ENCODE measurements around the gene KAT6B.

Gene KAT6B

DNA sequence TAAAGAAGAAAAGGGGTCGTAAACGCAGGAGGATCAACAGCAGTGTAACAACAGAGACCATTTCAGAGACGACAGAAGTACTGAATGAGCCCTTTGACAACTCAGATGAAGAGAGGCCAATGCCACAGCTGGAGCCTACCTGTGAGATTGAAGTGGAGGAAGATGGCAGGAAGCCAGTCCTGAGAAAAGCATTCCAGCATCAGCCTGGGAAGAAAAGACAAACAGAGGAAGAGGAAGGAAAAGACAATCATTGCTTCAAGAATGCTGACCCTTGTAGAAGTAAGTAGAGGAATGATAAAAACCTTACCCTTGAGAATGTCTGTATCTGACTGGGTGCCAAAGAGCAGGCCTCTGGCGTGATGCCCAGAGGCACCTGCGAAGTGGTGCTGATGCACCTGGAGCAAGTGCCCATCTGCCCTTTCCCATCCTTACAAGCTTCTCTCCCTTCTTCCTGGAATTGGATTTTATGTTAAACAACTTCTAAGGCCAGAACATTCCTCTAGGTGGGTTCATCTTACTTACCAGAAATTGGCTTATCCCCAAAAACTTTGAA is 198.6 kb downstream of the KAT6B start:
- TF ChIP-seq, protein P1, sequence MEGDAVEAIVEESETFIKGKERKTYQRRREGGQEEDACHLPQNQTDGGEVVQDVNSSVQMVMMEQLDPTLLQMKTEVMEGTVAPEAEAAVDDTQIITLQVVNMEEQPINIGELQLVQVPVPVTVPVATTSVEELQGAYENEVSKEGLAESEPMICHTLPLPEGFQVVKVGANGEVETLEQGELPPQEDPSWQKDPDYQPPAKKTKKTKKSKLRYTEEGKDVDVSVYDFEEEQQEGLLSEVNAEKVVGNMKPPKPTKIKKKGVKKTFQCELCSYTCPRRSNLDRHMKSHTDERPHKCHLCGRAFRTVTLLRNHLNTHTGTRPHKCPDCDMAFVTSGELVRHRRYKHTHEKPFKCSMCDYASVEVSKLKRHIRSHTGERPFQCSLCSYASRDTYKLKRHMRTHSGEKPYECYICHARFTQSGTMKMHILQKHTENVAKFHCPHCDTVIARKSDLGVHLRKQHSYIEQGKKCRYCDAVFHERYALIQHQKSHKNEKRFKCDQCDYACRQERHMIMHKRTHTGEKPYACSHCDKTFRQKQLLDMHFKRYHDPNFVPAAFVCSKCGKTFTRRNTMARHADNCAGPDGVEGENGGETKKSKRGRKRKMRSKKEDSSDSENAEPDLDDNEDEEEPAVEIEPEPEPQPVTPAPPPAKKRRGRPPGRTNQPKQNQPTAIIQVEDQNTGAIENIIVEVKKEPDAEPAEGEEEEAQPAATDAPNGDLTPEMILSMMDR (IDR thresholded peaks at IDR 0.05; ENCODE audit: borderline replicate concordance, insufficient read depth, low read depth, low read length), result no peak
- no peak overlapping the region for H3K4me3 ChIP-seq (ENCODE audit: low read depth, low read length)

DNA sequence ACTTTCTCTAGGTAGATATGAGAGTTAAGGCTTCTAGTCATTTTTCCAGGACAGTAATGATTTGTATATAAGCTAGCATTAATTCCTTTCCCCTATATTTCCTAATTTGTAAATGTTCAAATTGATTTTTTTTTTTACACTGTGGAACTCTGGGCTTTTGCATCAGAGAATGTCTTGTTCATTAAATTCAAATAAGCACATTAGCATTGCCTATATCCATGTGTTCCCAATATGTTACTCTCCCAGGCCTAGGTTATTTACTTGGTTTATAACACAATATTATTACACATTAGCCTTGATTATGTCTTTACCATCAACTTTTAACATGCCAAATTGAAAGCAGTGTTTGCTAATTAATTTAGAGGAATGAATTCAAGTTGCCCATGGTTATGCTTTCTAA is 201.6 kb downstream of the KAT6B start:
- TF ChIP-seq, protein P1 (IDR thresholded peaks at IDR 0.05; ENCODE audit: borderline replicate concordance, insufficient read depth, low read depth, low read length), result no peak

DNA sequence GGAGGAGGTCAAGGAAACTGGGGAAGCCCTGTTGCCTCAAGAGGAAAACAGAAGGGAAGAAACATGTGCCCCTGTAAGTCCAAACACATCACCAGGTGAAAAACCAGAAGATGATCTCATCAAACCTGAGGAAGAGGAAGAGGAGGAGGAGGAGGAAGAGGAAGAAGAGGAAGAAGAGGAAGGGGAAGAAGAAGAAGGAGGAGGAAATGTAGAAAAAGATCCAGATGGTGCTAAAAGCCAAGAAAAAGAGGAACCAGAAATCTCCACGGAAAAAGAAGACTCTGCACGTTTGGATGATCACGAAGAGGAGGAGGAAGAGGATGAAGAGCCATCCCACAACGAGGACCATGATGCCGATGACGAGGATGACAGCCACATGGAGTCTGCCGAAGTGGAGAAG is 202.3 kb downstream of the KAT6B start:
- TF ChIP-seq, protein P1 (IDR thresholded peaks at IDR 0.05; ENCODE audit: borderline replicate concordance, insufficient read depth, low read depth, low read length), result no peak
- no peak overlapping the region for H3K4me3 ChIP-seq (ENCODE audit: low read depth, low read length)

More for the DNA sequence above, 201.6 kb downstream of the KAT6B start:
- H3K4me3 ChIP-seq (ENCODE audit: low read depth, low read length), result no peak overlapping the region

DNA sequence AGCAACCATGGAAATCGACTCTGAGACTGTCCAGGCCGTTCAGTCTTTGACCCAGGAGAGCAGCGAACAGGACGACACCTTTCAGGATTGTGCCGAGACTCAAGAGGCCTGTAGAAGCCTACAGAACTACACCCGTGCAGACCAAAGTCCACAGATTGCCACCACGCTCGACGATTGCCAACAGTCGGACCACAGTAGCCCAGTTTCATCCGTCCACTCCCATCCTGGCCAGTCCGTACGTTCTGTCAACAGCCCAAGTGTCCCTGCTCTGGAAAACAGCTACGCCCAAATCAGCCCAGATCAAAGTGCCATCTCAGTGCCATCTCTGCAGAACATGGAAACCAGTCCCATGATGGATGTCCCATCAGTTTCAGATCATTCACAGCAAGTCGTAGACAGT is 203.0 kb downstream of the KAT6B start:
- TF ChIP-seq, protein P1 (IDR thresholded peaks at IDR 0.05; ENCODE audit: borderline replicate concordance, insufficient read depth, low read depth, low read length), result no peak
- H3K4me3 ChIP-seq (ENCODE audit: low read depth, low read length), result no peak overlapping the region

DNA sequence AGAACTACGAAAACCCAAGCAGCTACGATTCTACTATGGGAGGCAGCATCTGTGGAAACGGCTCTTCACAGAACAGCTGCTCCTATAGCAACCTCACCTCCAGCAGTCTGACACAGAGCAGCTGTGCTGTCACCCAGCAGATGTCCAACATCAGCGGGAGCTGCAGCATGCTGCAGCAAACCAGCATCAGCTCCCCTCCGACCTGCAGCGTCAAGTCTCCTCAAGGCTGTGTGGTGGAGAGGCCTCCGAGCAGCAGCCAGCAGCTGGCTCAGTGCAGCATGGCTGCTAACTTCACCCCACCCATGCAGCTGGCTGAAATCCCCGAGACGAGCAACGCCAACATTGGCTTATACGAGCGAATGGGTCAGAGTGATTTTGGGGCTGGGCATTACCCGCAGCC is 203.5 kb downstream of the KAT6B start:
- TF ChIP-seq, protein P1 (IDR thresholded peaks at IDR 0.05; ENCODE audit: borderline replicate concordance, insufficient read depth, low read depth, low read length), result no peak
- H3K4me3 ChIP-seq (ENCODE audit: low read depth, low read length), result no peak overlapping the region

DNA sequence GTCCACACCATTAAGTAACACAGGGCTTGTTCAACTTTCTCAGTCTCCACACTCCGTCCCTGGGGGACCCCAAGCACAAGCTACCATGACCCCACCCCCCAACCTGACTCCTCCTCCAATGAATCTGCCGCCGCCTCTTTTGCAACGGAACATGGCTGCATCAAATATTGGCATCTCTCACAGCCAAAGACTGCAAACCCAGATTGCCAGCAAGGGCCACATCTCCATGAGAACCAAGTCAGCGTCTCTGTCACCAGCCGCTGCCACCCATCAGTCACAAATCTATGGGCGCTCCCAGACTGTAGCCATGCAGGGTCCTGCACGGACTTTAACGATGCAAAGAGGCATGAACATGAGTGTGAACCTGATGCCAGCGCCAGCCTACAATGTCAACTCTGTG is 204.0 kb downstream of the KAT6B start:
- TF ChIP-seq, protein P1 (IDR thresholded peaks at IDR 0.05; ENCODE audit: borderline replicate concordance, insufficient read depth, low read depth, low read length), result no peak
- H3K4me3 ChIP-seq (ENCODE audit: low read depth, low read length), result no peak overlapping the region

DNA sequence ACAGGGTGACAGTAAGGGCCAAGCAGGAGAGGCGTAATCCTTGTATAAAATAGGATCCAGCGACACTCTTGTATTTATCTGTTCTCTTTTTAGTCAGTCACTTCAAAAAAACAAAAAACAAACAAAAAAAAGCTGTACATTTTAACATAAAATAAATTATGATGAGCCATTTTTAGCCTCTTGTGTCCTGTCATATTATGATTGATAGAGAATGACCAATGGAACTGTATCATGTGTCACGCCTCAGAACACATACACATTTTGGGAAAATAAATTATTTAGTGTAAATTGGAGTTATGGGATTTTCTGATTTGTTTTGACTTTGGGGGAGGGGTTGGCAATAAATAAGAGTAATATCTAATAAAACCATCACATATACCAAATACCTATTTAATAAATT is 205.7 kb downstream of the KAT6B start:
- H3K4me3 ChIP-seq (ENCODE audit: low read depth, low read length), result no peak overlapping the region
- TF ChIP-seq, protein P1 (IDR thresholded peaks at IDR 0.05; ENCODE audit: borderline replicate concordance, insufficient read depth, low read depth, low read length), result no peak

All from GM12875 (cell line).